SK-N-SH (cell line): ENCODE measurements around the gene CFAP57. TPM values are rescaled to one million over a fixed set of nuclear protein-coding genes. Genes with fewer than 3 reads are reported as not detected.

Experiments
- CTCF ChIA-PET: fragments of 300-600, 350-600 bp; formaldehyde crosslinking; extraction: SDS; loops from one replicate; lab custom pipeline; 2021; lab: Yijun Ruan, JAX
- POLR2A ChIA-PET: fragments of 350-600 bp; sonication (Branson Sonifier 250); formaldehyde crosslinking; extraction: SDS; loops from one replicate; lab custom pipeline; 2020; ENCODE audit warnings: antibody characterized with exemption, inconsistent platforms; lab: Yijun Ruan, JAX
- DNase-seq: peaks from one replicate; pipeline ENCODE4 v3.0.0; 2012
- H2AFZ ChIP-seq: fragments of 200-600 bp; sonication (generic); 2 replicates; pipeline ENCODE4 v1.8.1; 2016; ENCODE audit warnings: antibody characterized with exemption, mild to moderate bottlenecking, low read depth
- H3F3A ChIP-seq: fragments of 200-600 bp; sonication (generic); replicated peaks from 2 replicates; pipeline ENCODE3; 2016; ENCODE audit warnings: antibody characterized with exemption, mild to moderate bottlenecking; ENCODE audit not compliant: insufficient read depth
- H3K27ac ChIP-seq, 2 experiments: fragments of 200-500 bp in 1 of 2; fragments of 200-600 bp in 1 of 2; sonication (Bioruptor generic) in 1 of 2; sonication (generic), shearing (Covaris generic) in 1 of 2; 2 replicates each; pipeline versions ENCODE4 v1.5.1 to v1.6.1; 2014 to 2016; ENCODE audit warnings: low read depth in 2 of 2, inconsistent platforms in 1 of 2, low read length in 1 of 2, mild to moderate bottlenecking in 1 of 2, mixed read lengths in 1 of 2
- H3K27me3 ChIP-seq: fragments of 200-600 bp; sonication (generic), shearing (Covaris generic); 2 replicates; pipeline ENCODE4 v1.6.1; 2016; ENCODE audit warnings: mixed run types; ENCODE audit not compliant: insufficient read depth
- H3K36me3 ChIP-seq, 2 experiments: fragments of 200-500 bp in 1 of 2; fragments of 200-600 bp in 1 of 2; sonication (Bioruptor generic) in 1 of 2; sonication (generic) in 1 of 2; replicated peaks in 1 of 2; 2 replicates each; pipeline versions ENCODE3 to v1.5.1; 2014 to 2016; ENCODE audit warnings: low read length in 1 of 2, mild to moderate bottlenecking in 1 of 2; ENCODE audit not compliant: insufficient read depth in 2 of 2, control insufficient read depth in 1 of 2
- H3K4me1 ChIP-seq, 2 experiments: fragments of 200-500 bp in 1 of 2; fragments of 200-600 bp in 1 of 2; sonication (Bioruptor generic) in 1 of 2; sonication (generic), shearing (Covaris generic) in 1 of 2; 2 replicates each; pipeline versions ENCODE4 v1.5.1 to v1.6.1; 2014 to 2016; ENCODE audit warnings: low read depth in 1 of 2, low read length in 1 of 2, mixed run types in 1 of 2; ENCODE audit not compliant: insufficient read depth in 2 of 2, control insufficient read depth in 1 of 2
- H3K4me2 ChIP-seq: fragments of 200-600 bp; sonication (generic), shearing (Covaris generic); 2 replicates; pipeline ENCODE4 v1.6.1; 2017; ENCODE audit warnings: mixed run types
- H3K4me3 ChIP-seq, 2 experiments: fragments of 200-500 bp in 1 of 2; fragments of 200-600 bp in 1 of 2; sonication (Bioruptor generic) in 1 of 2; sonication (generic), shearing (Covaris generic) in 1 of 2; 2 replicates each; pipeline versions ENCODE4 v1.5.1 to v1.8.1; 2014 to 2016; ENCODE audit warnings: low read depth in 2 of 2, inconsistent platforms in 1 of 2, low read length in 1 of 2, mild to moderate bottlenecking in 1 of 2, mixed read lengths in 1 of 2, moderate library complexity in 1 of 2
- H3K79me2 ChIP-seq: fragments of 200-600 bp; sonication (generic); 2 replicates; pipeline ENCODE4 v1.8.1; 2017; ENCODE audit warnings: mild to moderate bottlenecking; ENCODE audit not compliant: insufficient read depth
- H3K9ac ChIP-seq: fragments of 200-600 bp; sonication (generic); 2 replicates; pipeline ENCODE4 v1.6.1; 2017; ENCODE audit warnings: mixed run types
- H3K9me2 ChIP-seq: fragments of 200-600 bp; sonication (generic); 2 replicates; pipeline ENCODE4 v1.6.1; 2017; ENCODE audit warnings: mixed run types
- H3K9me3 ChIP-seq: fragments of 200-600 bp; sonication (generic); 2 replicates; pipeline ENCODE4 v1.6.1; 2017; ENCODE audit warnings: mixed run types, mild to moderate bottlenecking, moderate library complexity
- H4K20me1 ChIP-seq: fragments of 200-600 bp; sonication (generic); 2 replicates; pipeline ENCODE4 v1.6.1; 2017; ENCODE audit warnings: mild to moderate bottlenecking, mixed run types; ENCODE audit not compliant: insufficient read depth
- ELF1 ChIP-seq: IDR thresholded peaks from 2 replicates; pipeline ENCODE4 v1.4.0; 2012
- EP300 ChIP-seq, 2 experiments: IDR thresholded peaks; 2 replicates each; pipeline versions ENCODE4 v1.4.0 to v1.6.1; 2012; ENCODE audit warnings: borderline replicate concordance in 1 of 2, low read depth in 1 of 2, low read length in 1 of 2
- EZH2phosphoT487 ChIP-seq: fragments of 200-600 bp; sonication (generic); IDR thresholded peaks from 2 replicates; pipeline ENCODE4 v1.6.1; 2017; ENCODE audit warnings: low read depth, mixed run types, mild to moderate bottlenecking, antibody characterized with exemption, moderate library complexity, borderline replicate concordance
- FOXM1 ChIP-seq: IDR thresholded peaks from 2 replicates; pipeline ENCODE4 v1.4.0; 2012; ENCODE audit warnings: low read depth, mild to moderate bottlenecking
- IRF3 ChIP-seq: fragments of 150-350 bp; IDR thresholded peaks from 2 replicates; pipeline ENCODE4 v1.6.1; 2016; ENCODE audit warnings: mild to moderate bottlenecking, low read depth, low read length
- MAX ChIP-seq: IDR thresholded peaks from 2 replicates; pipeline ENCODE4 v1.4.0; 2012; ENCODE audit warnings: low read depth
- MEF2A ChIP-seq: IDR thresholded peaks from 2 replicates; pipeline ENCODE4 v1.4.0; 2012; ENCODE audit warnings: low read depth, borderline replicate concordance
- NFIC ChIP-seq: IDR thresholded peaks from 2 replicates; pipeline ENCODE4 v1.4.0; 2012; ENCODE audit warnings: borderline replicate concordance
- RAD21 ChIP-seq: IDR thresholded peaks from 2 replicates; pipeline ENCODE4 v1.6.1; 2012; ENCODE audit warnings: mild to moderate bottlenecking, low read length
- RCOR1 ChIP-seq: fragments of 150-350 bp; IDR thresholded peaks from 2 replicates; pipeline ENCODE4 v1.6.1; 2017; ENCODE audit warnings: antibody characterized with exemption, low read length
- RFX5 ChIP-seq: IDR thresholded peaks from 2 replicates; pipeline ENCODE4 v1.6.1; 2012; ENCODE audit warnings: mild to moderate bottlenecking, improper control_type of control experiment, low read length
- RXRA ChIP-seq: IDR thresholded peaks from 2 replicates; pipeline ENCODE4 v1.4.0; 2012; ENCODE audit warnings: low read depth, mild to moderate bottlenecking, borderline replicate concordance
- SIN3A ChIP-seq: IDR thresholded peaks from 2 replicates; pipeline ENCODE4 v1.6.1; 2012; ENCODE audit warnings: low read depth, mild to moderate bottlenecking, low read length, moderate library complexity, borderline replicate concordance
- SMC3 ChIP-seq: IDR thresholded peaks from 2 replicates; pipeline ENCODE4 v1.6.1; 2012; ENCODE audit warnings: low read depth, low read length, improper control_type of control experiment
- TAF1 ChIP-seq: IDR thresholded peaks from 2 replicates; pipeline ENCODE4 v1.6.1; 2012; ENCODE audit warnings: low read depth, mild to moderate bottlenecking, low read length, moderate library complexity, borderline replicate concordance
- TCF12 ChIP-seq: IDR thresholded peaks from 2 replicates; pipeline ENCODE4 v1.4.0; 2012
- WGBS: methylation state at CpG from one replicate; pipeline ENCODE4 v1.1.6; 2017; ENCODE audit warnings: low lambda C conversion rate; 5-methylcytosine and 5-hydroxymethylcytosine counted together
- polyA plus RNA-seq, 3 experiments: library from polyadenylated mRNA; depleted of rRNA; stranded (reverse); fragments of >200 nt; gene quantifications; 2 replicates each; pipeline ENCODE4 v1.2.3, GENCODE V29; 2012
- TF ChIP-seq, protein P1 (sequence below): fragments of 200-600 bp; sonication (generic); IDR thresholded peaks from 2 replicates; pipeline ENCODE4 v1.6.1; 2017; ENCODE audit warnings: antibody characterized with exemption, mild to moderate bottlenecking, moderate library complexity
- TF ChIP-seq, protein P2 (sequence below): IDR thresholded peaks from 2 replicates; pipeline ENCODE4 v1.6.1; 2012; ENCODE audit warnings: mild to moderate bottlenecking, low read depth, low read length, moderate library complexity

Gene CFAP57
- polyA plus RNA-seq, 1 of the 3 experiments (the other 2 are of a cell fraction): 0.36 TPM

- TF ChIP-seq IRF3: no peak
- no peak for TF ChIP-seq RCOR1
- TF ChIP-seq NFIC: no peak
Measured at GRCh38 chr1:43129426-43129825, 42.7 kb upstream of the CFAP57 start (continued).

- TF ChIP-seq RAD21 (no peak), TCF12 (no peak), FOXM1 (no peak), TAF1 (no peak), ELF1 (no peak), RXRA (no peak), RFX5 (no peak), MEF2A (no peak), EP300 (IDR thresholded peaks at IDR 0.05; ENCODE audit: borderline replicate concordance in 1 of 2, low read depth in 1 of 2, low read length in 1 of 2) (no peak), SIN3A (no peak)
- Histone ChIP-seq H3K27me3 (peaks cover 10% of the 10 kb centered on the region; the same call in 1 of the 2 replicates), H3K79me2 (no peaks in the 10 kb centered on the region), H4K20me1 (no peaks in the 10 kb centered on the region), H3K9ac (no peak overlapping the region), H3F3A (no peaks in the 10 kb centered on the region), H3K4me3 (no peak overlapping the region), H3K27ac (no peak overlapping the region), H3K4me1 (no peaks in the 10 kb centered on the region; a peak in 1 of 4 replicates), H2AFZ (no peak overlapping the region), H3K36me3 (no peaks in the 10 kb centered on the region), H3K9me3 (no peaks in the 10 kb centered on the region), H3K9me2 (no peaks in the 10 kb centered on the region), H3K4me2 (no peak overlapping the region)
- 19% methylated on average over 1 of the region's 1 CpG for WGBS
- DNase-seq: no peak
- ChIA-PET CTCF (interaction anchor here (1.1 kb wide), 1 partner anchor 60 kb away, joined by 3 read pairs; no protein-coding TSS in a partner anchor), POLR2A (no interaction called here)
Measured at GRCh38 chr1:43134068-43134467, 38.1 kb upstream of the CFAP57 start.

DNA sequence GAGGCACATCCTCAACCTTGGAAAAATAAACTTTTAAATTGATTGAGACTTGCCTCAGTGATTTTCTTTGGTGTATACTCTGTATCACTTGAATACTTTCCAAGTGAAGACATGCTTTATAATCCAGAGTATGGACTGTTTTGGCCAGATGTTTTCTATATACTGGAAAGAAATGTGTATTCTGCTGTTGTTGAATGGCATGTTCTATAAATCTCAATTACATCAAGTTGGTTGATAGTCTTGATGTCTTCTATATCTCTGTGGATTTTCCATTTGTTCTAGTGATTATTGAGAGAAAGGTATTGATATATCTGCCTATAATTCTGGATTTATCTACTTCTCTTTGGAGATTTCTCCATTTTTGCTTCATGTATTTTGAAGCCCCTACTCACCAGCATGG is 37.5 kb upstream of the CFAP57 start:
- Histone ChIP-seq H3K36me3 (no peaks in the 10 kb centered on the region), H3F3A (no peaks in the 10 kb centered on the region), H4K20me1 (no peaks in the 10 kb centered on the region), H3K79me2 (no peaks in the 10 kb centered on the region), H3K27ac (no peak overlapping the region), H3K9me2 (no peaks in the 10 kb centered on the region), H3K27me3 (peaks cover 10% of the 10 kb centered on the region; the same call in 1 of the 2 replicates), H3K4me3 (no peak overlapping the region), H3K4me2 (no peak overlapping the region), H3K9ac (no peak overlapping the region), H3K4me1 (no peaks in the 10 kb centered on the region; a peak in 1 of 4 replicates), H2AFZ (no peak overlapping the region)
- ChIA-PET POLR2A (no interaction called here), CTCF (no interaction called here)
- DNase-seq: no peak
- TF ChIP-seq TAF1: no peak
- TF ChIP-seq, protein P1, sequence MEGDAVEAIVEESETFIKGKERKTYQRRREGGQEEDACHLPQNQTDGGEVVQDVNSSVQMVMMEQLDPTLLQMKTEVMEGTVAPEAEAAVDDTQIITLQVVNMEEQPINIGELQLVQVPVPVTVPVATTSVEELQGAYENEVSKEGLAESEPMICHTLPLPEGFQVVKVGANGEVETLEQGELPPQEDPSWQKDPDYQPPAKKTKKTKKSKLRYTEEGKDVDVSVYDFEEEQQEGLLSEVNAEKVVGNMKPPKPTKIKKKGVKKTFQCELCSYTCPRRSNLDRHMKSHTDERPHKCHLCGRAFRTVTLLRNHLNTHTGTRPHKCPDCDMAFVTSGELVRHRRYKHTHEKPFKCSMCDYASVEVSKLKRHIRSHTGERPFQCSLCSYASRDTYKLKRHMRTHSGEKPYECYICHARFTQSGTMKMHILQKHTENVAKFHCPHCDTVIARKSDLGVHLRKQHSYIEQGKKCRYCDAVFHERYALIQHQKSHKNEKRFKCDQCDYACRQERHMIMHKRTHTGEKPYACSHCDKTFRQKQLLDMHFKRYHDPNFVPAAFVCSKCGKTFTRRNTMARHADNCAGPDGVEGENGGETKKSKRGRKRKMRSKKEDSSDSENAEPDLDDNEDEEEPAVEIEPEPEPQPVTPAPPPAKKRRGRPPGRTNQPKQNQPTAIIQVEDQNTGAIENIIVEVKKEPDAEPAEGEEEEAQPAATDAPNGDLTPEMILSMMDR: no peak
- no peak for TF ChIP-seq SMC3
- TF ChIP-seq SIN3A: no peak
- no peak for TF ChIP-seq IRF3
- no peak for TF ChIP-seq RAD21
- TF ChIP-seq FOXM1: no peak
- no peak for TF ChIP-seq EZH2phosphoT487
- no peak for TF ChIP-seq MAX
- TF ChIP-seq, protein P2, sequence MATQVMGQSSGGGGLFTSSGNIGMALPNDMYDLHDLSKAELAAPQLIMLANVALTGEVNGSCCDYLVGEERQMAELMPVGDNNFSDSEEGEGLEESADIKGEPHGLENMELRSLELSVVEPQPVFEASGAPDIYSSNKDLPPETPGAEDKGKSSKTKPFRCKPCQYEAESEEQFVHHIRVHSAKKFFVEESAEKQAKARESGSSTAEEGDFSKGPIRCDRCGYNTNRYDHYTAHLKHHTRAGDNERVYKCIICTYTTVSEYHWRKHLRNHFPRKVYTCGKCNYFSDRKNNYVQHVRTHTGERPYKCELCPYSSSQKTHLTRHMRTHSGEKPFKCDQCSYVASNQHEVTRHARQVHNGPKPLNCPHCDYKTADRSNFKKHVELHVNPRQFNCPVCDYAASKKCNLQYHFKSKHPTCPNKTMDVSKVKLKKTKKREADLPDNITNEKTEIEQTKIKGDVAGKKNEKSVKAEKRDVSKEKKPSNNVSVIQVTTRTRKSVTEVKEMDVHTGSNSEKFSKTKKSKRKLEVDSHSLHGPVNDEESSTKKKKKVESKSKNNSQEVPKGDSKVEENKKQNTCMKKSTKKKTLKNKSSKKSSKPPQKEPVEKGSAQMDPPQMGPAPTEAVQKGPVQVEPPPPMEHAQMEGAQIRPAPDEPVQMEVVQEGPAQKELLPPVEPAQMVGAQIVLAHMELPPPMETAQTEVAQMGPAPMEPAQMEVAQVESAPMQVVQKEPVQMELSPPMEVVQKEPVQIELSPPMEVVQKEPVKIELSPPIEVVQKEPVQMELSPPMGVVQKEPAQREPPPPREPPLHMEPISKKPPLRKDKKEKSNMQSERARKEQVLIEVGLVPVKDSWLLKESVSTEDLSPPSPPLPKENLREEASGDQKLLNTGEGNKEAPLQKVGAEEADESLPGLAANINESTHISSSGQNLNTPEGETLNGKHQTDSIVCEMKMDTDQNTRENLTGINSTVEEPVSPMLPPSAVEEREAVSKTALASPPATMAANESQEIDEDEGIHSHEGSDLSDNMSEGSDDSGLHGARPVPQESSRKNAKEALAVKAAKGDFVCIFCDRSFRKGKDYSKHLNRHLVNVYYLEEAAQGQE: no peak
- TF ChIP-seq, all 33 proteins: peak for 0
- H3K9me3 ChIP-seq: no peaks in the 10 kb centered on the region
